Stimulated activated CD8-positive, alpha-beta memory T cell treated with anti-CD3 and anti-CD28 coated beads, Interleukin-7, amount 100 ng/mL, for 4 hours (primary cell): Measurements from ENCODE around the gene ZGRF1.
"Not testable (repeated sequence)": the region's sequence is repeated elsewhere in the genome, so short reads cannot be mapped to it uniquely, and the experiment has no call there.

Source experiments
- DNase-seq, 2 donors: peaks; one replicate each; pipeline ENCODE4 v3.0.0-alpha.2; 2020; ENCODE audit warnings: low read depth in 2 of 2

ZGRF1 gene

DNA sequence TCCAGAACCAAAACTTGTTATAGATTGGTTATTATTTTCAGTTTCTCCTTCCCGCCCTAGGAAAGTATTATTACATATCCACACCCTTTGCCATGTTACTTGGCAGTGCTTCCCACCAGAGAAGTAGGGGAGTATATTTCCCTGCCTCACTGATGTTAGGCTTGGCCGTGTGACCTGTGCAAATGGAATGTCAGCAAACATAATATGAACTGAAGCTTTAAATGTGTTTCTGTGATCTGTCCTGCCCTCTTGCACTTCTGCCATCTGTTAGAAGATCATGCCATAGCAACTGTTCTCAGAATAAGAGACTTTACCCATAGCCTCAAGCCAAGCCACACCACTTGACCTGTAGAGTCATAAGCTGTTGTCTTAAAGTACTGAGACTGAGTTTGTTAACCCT lies 84.0 kb downstream of the ZGRF1 start:
- DNase-seq = no peak

DNA sequence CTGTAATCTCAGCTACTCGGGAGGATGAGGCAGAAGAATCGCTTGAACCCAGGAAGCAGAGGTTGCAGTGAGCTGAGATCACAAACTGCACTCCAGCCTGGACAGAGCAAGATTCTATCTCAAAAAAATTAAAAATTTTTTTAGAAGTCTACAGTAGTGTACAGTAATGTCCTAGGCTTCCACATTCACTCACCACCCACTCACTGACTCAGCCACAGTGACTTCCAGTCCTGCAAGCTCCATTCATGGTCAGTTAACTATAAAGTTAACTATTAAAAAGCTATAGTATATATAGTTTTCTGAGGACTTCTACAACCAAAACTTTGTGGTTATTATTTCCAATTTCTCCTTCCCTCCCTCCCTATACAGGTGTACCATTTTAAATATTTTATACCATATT lies 86.0 kb downstream of the ZGRF1 start:
- no peak for DNase-seq

DNA sequence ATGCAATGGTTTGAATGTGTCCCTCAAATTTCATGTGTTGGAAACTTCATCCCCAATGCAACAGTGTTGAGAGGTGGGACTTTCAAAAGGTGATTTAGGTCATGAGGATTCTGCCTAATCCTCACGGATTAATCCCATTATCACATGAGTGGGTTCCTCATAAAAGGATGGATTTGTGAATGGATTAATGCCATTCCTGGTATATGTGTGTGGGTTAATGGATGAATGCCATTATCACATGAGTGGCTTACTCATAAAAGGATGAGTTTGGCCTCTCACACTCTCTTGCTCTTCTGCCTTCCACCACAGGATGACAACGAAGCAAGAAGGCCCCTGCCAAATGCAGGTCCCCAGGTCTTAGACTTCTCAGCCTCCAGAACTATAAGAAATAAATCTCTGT lies 90.2 kb downstream of the ZGRF1 start:
- DNase-seq = no peak

- no peak for DNase-seq
Measured at GRCh38 chr4:112545346-112545745, 91.4 kb downstream of the ZGRF1 start.

DNA sequence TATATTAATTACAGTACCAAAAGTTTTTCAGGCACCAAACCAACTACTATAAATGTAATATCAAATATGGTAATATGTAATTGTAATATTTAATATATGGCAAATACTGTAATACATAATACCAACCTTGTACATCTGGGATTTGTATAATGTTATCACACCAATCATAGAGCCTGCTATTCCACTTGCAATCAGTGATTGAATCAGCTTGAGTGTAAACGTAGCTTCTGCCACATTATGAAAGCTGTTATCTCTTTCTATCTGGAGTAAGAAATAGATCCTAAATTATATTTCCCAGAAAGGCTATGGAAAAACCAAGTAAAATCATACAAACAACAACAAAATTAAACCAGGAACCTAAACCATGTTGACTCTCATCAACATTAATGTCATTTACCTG lies 96.0 kb downstream of the ZGRF1 start:
- DNase-seq = no peak

- DNase-seq = no peak
Measured at GRCh38 chr4:112536123-112536522, 100.6 kb downstream of the ZGRF1 start.

GRCh38 chr4:112532267-112532666 lies 104.4 kb downstream of the ZGRF1 start:
- DNase-seq = no peak

DNA sequence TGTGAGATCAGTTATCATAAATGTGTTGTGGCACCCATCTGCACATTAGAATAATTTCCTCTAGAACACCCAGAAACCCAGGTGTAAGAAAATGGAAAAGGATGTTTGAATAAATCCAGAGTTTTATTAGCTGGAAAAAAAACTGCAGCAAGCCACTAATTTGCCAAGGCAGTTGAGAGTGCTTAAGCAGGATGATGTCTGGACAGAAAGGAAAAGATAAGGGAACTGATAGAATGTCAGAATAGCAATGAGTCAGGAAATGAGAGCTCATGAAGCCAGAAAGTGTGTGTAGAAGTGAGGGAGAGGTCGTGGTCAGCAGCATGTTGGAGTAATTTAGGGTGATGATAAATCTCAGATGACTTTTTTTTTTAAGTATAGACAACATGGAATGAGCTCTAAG lies 105.6 kb downstream of the ZGRF1 start:
- no peak for DNase-seq

GRCh38 chr4:112526061-112526460 lies 110.6 kb downstream of the ZGRF1 start:
- no peak for DNase-seq

DNA sequence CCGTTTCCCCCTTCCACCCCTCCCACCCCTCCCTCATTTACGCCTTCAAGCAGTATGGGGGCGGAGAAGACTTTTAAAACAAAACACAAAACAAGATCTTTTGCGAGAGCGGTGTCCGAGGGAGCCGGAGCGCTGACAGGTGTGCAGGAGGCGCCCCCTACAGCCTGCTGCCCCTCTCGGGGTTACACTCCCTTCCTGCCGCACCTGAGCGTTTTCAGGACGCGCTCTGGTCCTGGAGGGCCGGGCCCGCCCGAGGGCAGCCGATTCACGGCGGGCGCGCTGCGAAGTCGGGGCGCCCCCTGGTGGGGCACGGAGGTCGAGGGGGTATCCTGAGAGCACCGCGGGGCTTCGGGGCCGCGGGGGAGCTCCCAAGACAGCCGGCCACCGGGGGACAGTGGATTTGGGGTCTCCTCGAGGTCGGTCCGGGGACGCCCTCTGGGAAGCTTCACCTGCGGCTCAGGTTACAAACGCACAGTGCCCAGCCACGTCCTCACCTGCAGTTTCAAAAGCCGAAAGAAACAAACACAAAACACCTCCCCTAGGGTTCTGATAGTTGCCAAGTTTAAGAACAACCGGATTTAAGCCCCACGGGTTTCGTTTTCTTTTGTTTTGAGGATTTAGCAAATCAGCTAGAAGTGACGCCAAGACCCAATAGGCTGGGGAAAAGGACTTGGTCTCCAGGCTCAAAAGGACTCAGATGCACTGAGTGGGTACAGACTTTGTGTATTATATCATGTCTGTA lies 112.8 kb downstream of the ZGRF1 start:
- peak; percentile 47 to 65 for DNase-seq

GRCh38 chr4:112523008-112523721 lies 113.5 kb downstream of the ZGRF1 start:
- DNase-seq = no peak

GRCh38 chr4:112522431-112522830 lies 114.3 kb downstream of the ZGRF1 start:
- DNase-seq = not testable (repeated sequence)

- DNase-seq = no peak
Measured at GRCh38 chr4:112521123-112522023, 115.3 kb downstream of the ZGRF1 start.

- DNase-seq = no peak
Measured at GRCh38 chr4:112520598-112521122, 116.0 kb downstream of the ZGRF1 start.

DNA sequence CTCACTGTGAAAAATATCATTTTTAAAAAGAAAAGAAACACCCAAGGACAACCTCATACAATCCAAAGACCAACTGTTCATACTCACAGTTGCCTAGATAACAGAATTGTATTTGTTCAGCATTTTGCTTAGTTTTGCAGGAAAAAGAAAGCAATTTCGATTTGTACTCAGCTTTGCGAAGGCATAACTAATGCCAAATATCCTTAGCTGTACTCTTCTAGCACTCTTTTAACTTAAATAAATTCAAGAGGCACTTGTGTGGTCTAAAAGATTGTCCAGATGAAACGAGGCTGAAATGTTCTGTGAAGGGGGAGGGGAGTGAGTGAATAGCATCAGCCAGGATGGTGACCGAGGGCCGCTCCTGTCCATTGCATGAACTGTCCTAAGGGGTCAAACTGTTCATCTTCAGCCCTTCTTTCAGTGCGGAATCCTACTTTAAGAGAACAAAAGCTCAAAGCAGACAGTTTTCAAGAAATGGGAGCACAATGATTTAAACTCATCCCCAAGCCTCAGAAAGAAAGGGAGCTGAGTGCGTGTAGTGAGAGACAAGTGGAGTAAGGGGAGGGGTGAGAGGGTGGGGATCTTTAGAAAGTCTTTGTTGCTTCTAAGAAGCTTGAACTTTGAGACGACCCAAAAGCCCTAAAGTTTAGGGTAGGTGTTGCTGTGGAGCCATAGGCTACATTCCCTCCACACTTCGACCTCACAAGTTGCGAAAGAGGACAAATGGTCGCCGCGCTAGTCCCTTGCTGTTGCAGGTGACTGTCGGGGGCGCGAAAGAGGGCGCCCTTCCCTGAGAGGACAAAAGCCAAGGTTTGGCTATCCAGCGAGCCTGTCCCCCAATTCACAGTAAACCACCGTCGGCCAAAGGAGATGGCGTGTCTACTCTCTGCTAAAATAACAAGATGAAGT lies 116.8 kb downstream of the ZGRF1 start:
- DNase-seq = no peak

- no peak for DNase-seq
Measured at GRCh38 chr4:112518675-112519074, 118.0 kb downstream of the ZGRF1 start.

DNA sequence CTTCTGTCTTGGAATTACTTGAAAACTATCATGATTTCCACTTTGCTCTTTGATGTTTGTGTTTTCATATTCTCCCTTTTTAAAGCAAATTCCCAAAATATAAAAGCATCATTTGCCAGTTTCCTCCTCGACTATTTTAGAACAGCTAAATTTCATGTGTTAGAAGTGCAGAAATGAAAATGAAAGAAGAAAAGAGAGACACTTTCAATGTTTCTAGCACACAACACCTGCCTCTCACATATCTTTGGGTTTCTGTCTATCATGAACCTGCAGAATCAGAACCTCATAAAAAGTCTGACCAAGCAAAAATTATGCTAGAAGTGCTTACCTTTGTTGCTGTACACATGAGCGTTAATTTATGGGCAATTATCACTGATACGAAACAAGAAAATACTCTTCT lies 118.8 kb downstream of the ZGRF1 start:
- DNase-seq = no peak

DNA sequence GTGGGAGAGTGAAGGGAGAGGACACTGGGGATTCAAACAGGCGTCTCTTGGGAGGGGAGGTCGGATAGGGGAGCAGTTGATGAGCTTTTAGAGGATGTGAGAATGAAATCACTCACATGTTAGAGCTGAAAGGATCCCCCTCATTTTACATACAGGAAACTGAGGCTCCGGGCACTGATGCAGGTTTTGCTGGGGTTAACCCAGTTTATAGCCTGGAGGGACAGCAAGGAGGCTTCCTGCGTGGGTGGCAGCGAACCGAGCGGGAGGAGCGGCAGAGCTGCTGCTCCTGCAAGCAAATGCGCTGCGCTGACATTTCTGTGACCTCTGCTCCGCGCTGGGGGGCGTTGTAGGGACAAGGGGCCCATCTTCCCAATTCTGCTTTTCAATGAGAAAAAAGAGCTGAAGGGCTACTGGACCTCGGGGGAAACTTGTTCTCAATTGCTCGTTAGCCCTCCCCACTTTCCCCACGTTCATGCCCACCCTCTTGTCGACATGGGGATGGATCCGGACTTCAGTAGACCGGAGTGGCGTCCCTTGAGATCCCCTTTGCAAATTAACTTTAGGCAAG lies 119.6 kb downstream of the ZGRF1 start:
- DNase-seq = no peak

DNA sequence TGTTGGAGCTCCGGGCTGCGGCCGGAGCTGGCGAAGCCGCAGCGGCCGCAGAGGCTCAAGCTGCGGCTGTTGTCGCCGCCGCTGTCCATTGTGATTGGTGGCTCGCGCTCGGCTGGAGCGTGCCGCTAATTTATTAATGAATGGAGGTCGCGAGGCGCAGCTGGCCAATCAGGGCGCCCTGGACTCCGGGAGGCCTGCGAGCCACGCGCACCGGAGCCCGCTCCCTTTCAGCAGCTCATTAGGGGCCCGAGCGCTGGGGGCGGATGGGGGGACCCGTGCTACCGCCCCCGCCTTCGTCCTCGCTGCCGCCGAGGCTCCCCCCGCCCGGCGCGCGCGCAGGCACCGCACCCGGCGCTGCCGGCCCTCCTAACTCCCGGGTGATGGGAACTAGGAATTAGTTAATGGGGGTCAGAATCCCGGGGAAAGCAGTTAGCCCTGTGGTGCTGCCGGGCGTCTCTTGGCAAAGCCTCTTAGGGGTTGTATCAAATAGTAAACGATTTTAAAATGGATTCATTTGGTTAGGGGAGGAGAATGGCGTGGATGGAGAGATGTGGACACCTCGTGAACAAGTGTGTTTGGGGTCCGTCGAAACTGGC lies 120.1 kb downstream of the ZGRF1 start:
- no peak for DNase-seq

- no peak for DNase-seq
Measured at GRCh38 chr4:112516066-112516470, 120.6 kb downstream of the ZGRF1 start, which contains the start of gene NEUROG2. TSS of gene NEUROG2 (minus strand) at chr4:112516180. CDS start at chr4:112515475, 705 bp downstream.
